Testis (tissue), 3 donors: ENCODE measurements around the gene AGER. TPM values are rescaled to one million over a fixed set of nuclear protein-coding genes. Genes with fewer than 3 reads are reported as not detected.

Experiments used
- DNase-seq: peaks from one replicate; pipeline ENCODE4 v3.0.0-alpha.2; 2019
- H3K27ac ChIP-seq, 2 donors: fragments of 200-600 bp; sonication (generic); one replicate each; pipeline ENCODE4 v1.5.1; 2019
- H3K27me3 ChIP-seq: fragments of 200-600 bp; sonication (generic); one replicate; pipeline ENCODE4 v1.5.1; 2019
- H3K36me3 ChIP-seq: fragments of 200-600 bp; sonication (generic); one replicate; pipeline ENCODE4 v1.5.1; 2017; ENCODE audit warnings: low read depth; ENCODE audit errors: missing control alignments
- H3K4me1 ChIP-seq: fragments of 200-600 bp; sonication (generic); one replicate; pipeline ENCODE4 v1.5.1; 2019
- H3K4me3 ChIP-seq, 2 donors: fragments of 200-600 bp; sonication (generic); one replicate each; pipeline ENCODE4 v1.5.1; 2017 to 2019
- H3K9me3 ChIP-seq: fragments of 200-600 bp; sonication (generic); one replicate; pipeline ENCODE4 v1.5.1; 2017
- CTCF ChIP-seq, 3 experiments: fragments of 450-650 bp in 2 of 3; fragments of 200-600 bp in 1 of 3; sonication (generic) in 1 of 3; IDR thresholded peaks; one replicate each; pipeline ENCODE4 v1.5.1; 2016 to 2019; ENCODE audit warnings: antibody characterized with exemption in 3 of 3, mild to moderate bottlenecking in 2 of 3, moderate library complexity in 1 of 3
- POLR2A ChIP-seq: fragments of 450-650 bp; IDR thresholded peaks from one replicate; pipeline ENCODE4 v1.6.1; 2017; ENCODE audit warnings: antibody characterized with exemption, mild to moderate bottlenecking, moderate library complexity
- WGBS, 2 donors: methylation state at CpG; one replicate each; pipeline ENCODE4 v1.1.5; 2018; 5-methylcytosine and 5-hydroxymethylcytosine counted together
- intact Hi-C: fragments of 100-400 bp; cut with DNase I; formaldehyde crosslinking; loops from one replicate; pipeline ENCODE4 v1.15.1; 2023; ENCODE audit warnings: low total_unique reads
- polyA plus RNA-seq: library from polyadenylated mRNA; stranded (reverse); fragments of 350-450 nt; fragmentation: Illumina TruSeq; extraction: RNeasy Lipid Tissue Mini Kit (QIAGEN cat#74804); gene quantifications from one replicate; pipeline ENCODE4 v1.2.3, GENCODE V29; 2014; ENCODE audit warnings: low read depth, low replicate concordance; ENCODE audit not compliant: insufficient read depth
- total RNA-seq, 2 donors: library from RNA; depleted of rRNA; stranded (reverse); fragments of >200 nt; gene quantifications; one replicate each; pipeline ENCODE4 v1.2.3, GENCODE V29; 2016

AGER gene
- total and polyA plus RNA-seq, 3 donors from 2014 or later = 5.8 to 8.6 (median 7.8) TPM

- WGBS, 2 donors = 83 to 84% methylated on average over 8 of the region's 8 CpGs
- no peak for TF ChIP-seq POLR2A
- H3K4me1 ChIP-seq = no peaks in the 10 kb centered on the region
- H3K4me3 ChIP-seq = no peak overlapping the region
- intact Hi-C loops = no loop called here
- no peak overlapping the region for H3K27ac ChIP-seq
- no peaks in the 10 kb centered on the region for H3K36me3 ChIP-seq
- H3K27me3 ChIP-seq = no peaks in the 10 kb centered on the region
- H3K9me3 ChIP-seq = no peaks in the 10 kb centered on the region
- no peak for DNase-seq
Measured at GRCh38 chr6:32222333-32223230, 38.5 kb upstream of the AGER start.

GRCh38 chr6:32220021-32220420, 36.0 kb upstream of the AGER start:
- TF ChIP-seq POLR2A = no peak
- TF ChIP-seq CTCF (IDR thresholded peaks at IDR 0.05) = no peak
- no peak overlapping the region for H3K27ac ChIP-seq
- WGBS, 2 donors = 63 to 72% methylated on average over 4 of the region's 4 CpGs
- H3K36me3 ChIP-seq = no peaks in the 10 kb centered on the region
- no peak overlapping the region for H3K4me3 ChIP-seq
- no peaks in the 10 kb centered on the region for H3K27me3 ChIP-seq
- H3K4me1 ChIP-seq = no peaks in the 10 kb centered on the region
- no peaks in the 10 kb centered on the region for H3K9me3 ChIP-seq
- intact Hi-C loops = no loop called here
- no peak for DNase-seq

GRCh38 chr6:32218167-32218566, 34.1 kb upstream of the AGER start:
- no peaks in the 10 kb centered on the region for H3K27me3 ChIP-seq
- intact Hi-C loops = no loop called here
- no peaks in the 10 kb centered on the region for H3K36me3 ChIP-seq
- DNase-seq = no peak
- no peak overlapping the region for H3K4me3 ChIP-seq
- H3K27ac ChIP-seq = no peak overlapping the region
- WGBS, 2 donors = 78 to 90% methylated on average over 1 to 7 of the region's 7 CpGs
- H3K9me3 ChIP-seq = no peaks in the 10 kb centered on the region
- no peaks in the 10 kb centered on the region for H3K4me1 ChIP-seq
- TF ChIP-seq POLR2A = no peak
- TF ChIP-seq CTCF (IDR thresholded peaks at IDR 0.05) = no peak

- H3K27me3 ChIP-seq = no peaks in the 10 kb centered on the region
- H3K36me3 ChIP-seq = no peaks in the 10 kb centered on the region
- intact Hi-C loops = no loop called here
- H3K4me3 ChIP-seq = no peak overlapping the region
- H3K27ac ChIP-seq = no peak overlapping the region
- H3K9me3 ChIP-seq = no peaks in the 10 kb centered on the region
- TF ChIP-seq CTCF (IDR thresholded peaks at IDR 0.05) = no peak
- TF ChIP-seq POLR2A = no peak
- no peak for DNase-seq
- 88 to 92% methylated on average over 10 to 11 of the region's 11 CpGs for WGBS, 2 donors
- H3K4me1 ChIP-seq = no peaks in the 10 kb centered on the region
Measured at GRCh38 chr6:32216998-32217397, 32.9 kb upstream of the AGER start.

- no peak overlapping the region for H3K27ac ChIP-seq
- TF ChIP-seq CTCF (IDR thresholded peaks at IDR 0.05) (no peak), POLR2A (no peak)
- DNase-seq = no peak
- no peaks in the 10 kb centered on the region for H3K4me1 ChIP-seq
- H3K27me3 ChIP-seq = no peaks in the 10 kb centered on the region
- no peaks in the 10 kb centered on the region for H3K36me3 ChIP-seq
- no peak overlapping the region for H3K4me3 ChIP-seq
- no peaks in the 10 kb centered on the region for H3K9me3 ChIP-seq
- intact Hi-C loops = no loop called here
- WGBS, 2 donors = 82 to 87% methylated on average over 10 of the region's 10 CpGs
Measured at GRCh38 chr6:32216285-32216684, 32.2 kb upstream of the AGER start.
